HG03064 (cell line): Measurements from ENCODE around the gene TIAM1.

Experiments used
- ATAC-seq: cut with Tn5 transposase; IDR thresholded peaks from one replicate; pipeline ENCODE4 v1.9.1; 2021; ENCODE audit warnings: low read depth; ENCODE audit not compliant: unreplicated experiment

The TIAM1 gene

GRCh38 chr21:31145274-31145673, 198.8 kb downstream of the TIAM1 start:
- no peak for ATAC-seq

DNA sequence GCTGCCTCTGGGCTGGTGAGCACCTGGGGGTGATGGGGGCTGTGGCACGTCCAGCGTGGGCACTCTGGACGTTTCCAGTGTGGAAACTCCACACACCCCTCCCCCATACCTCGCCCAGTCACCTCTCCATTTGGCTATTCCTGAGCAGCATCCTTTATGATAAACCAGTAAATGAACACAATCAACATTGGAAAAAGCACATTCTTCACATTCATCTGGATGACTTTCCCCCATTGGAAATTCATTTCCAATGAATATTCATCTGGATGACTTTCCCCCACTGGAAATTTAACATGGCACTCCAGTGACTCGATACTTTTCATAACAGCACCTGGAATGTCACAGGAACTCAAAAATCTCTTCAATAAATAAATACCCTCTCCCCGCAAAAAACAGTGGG, 201.0 kb downstream of the TIAM1 start:
- no peak for ATAC-seq

- no peak for ATAC-seq
Observed at GRCh38 chr21:31142600-31142999, 201.5 kb downstream of the TIAM1 start.

DNA sequence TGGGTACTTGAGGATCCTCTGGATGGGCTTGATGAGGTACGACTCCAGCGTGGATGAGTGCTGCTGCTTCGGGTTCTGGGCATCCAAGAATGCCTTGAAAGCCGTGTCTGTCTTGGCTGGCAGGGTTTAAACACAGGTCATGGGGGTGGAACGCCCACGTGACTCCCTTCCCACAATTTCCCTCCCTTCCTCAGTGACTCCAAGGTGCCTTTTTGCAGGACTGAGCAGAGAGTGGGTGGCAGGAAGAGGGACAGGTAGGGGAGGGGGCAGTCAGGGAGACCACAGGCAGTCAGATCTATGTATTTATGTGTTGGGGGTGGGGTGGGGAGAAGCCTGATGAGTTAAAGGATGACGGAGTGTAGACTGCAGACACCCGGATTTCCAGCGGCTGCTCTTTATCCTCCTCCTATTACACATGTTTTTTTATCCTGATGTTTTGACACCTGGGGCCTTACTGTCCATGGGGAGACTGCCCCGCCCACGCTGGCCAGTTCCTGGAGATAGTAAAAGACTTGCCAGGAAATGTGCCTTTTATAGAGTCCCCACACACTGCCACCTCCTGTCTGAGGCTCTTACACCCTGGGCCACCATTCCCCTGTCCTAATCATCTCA, 202.6 kb downstream of the TIAM1 start:
- ATAC-seq = no peak

- no peak for ATAC-seq
Observed at GRCh38 chr21:31140676-31141075, 203.4 kb downstream of the TIAM1 start.

GRCh38 chr21:31140025-31140424, 204.0 kb downstream of the TIAM1 start:
- ATAC-seq = no peak

DNA sequence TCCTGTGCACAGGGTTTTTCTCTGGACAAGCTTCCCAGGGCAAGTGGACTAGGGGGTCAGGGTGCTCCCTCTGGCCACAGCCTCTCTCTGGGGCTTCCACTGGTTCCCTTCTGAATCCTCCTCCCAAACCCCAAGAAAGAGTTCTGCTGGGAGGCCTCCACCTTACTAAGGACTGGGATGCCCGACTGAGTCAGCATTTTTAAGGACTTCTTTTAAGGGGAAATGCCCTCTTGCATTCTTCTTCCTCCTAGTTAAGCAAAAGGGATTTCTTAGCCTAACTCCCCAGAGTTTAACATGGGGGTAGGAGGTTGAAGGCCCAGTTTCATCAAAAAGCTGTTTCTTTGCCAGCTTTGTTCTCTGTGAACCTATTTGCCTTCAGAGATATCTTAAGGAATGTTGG, 206.1 kb downstream of the TIAM1 start:
- no peak for ATAC-seq

DNA sequence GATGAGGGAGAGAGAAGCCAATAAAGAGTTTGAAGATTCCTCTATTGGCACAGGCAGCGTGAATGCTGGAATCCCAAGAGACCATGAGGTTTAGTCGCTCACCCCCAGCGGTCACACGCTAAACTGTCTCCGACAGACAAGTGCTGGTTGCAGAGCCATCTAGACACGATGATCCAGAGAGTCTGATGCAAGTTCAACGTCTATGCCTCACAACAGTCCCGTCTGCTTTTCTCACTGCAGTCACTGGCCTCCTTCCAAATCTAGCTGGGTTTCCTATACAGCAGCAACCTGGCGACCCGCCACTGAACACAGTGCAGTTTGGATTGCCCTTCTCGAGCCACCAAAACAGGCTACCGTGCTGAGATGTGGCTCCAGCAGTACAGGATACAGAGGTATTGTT, 207.2 kb downstream of the TIAM1 start:
- no peak for ATAC-seq

DNA sequence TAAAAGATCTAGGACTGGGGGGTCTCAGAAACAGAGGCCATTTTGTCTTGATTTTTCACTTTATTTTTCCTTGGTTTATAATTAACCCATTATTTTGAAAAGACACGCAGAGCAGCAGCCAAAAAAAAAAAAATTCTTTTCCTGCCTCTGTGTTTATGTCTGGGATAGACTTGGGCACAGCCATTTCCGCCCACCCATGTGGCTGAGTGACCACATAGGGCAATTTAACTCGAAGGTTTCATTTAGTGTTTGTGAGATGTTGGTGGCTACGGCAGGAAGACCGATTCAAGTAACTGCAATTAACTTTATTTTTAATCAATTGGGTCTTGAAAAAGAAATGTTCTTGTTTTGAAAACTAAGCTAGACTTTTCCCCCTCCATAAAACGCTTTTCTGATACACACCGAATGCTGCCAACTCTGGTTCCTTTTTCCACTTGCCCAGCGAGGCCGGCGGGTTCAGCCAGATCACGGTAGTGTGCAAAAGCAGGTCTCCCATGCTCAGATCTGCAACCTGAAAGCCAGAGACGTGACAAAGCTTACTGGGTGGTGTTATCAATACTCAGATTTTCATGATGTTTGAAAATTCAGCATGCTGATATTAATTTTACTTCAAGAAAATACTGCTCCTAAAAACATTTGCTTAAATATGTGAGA, 208.4 kb downstream of the TIAM1 start:
- ATAC-seq = no peak

DNA sequence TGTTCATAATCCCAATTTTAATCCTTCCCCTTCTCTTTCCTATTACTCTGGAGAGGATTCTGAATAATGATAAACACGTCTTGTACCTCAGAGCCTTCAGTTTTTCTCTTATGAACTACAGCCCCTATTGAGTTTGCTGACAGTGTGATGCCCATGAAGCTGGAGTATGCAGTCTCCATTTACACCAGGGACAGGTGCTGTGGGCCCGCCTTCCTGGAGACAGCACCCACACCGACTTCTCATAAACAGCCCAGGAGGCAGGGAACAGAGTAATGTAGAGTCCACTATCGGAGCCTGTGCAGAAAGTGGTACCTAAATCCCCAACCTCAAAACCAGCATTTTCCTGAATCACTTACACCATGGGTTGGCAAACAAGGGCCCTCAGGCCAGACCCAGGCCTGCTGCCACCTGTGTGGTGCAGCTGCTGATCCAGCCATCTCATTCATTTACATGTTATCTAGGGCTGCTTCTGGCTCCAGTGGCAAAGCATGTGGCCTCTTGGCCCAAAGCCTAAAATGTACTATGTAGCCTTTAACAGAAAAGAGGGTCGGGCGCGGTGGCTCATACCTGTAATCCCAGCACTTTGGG, 210.7 kb downstream of the TIAM1 start:
- peak; percentile 10 for ATAC-seq

GRCh38 chr21:31132574-31133242, 211.4 kb downstream of the TIAM1 start:
- peak; percentile 85 for ATAC-seq

GRCh38 chr21:31130821-31131220, 213.2 kb downstream of the TIAM1 start:
- ATAC-seq = no peak

- ATAC-seq = no peak
Observed at GRCh38 chr21:31128234-31128633, 215.8 kb downstream of the TIAM1 start.

DNA sequence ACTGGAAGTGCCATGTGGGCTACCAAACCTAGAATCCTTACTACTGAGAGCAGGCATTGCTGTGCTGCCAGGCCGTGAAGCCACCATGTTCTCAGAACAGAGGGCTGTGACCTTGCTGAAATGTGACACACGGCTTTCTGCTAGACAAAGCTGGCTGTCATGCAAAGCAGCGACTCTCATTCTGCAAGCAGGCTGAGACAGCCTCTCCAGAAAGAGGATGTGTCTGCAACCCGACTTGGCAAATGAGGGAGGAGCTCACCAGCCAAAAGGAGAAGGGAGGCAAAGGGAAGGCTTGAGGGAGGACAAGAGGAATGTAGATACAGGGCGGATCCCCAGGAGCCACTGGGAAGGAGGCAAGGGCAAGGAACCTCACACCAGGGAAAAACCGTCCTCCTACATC, 220.1 kb downstream of the TIAM1 start:
- no peak for ATAC-seq

GRCh38 chr21:31119199-31119598, 224.9 kb downstream of the TIAM1 start:
- no peak for ATAC-seq

- ATAC-seq = no peak
Observed at GRCh38 chr21:31117128-31117916, 226.7 kb downstream of the TIAM1 start.

DNA sequence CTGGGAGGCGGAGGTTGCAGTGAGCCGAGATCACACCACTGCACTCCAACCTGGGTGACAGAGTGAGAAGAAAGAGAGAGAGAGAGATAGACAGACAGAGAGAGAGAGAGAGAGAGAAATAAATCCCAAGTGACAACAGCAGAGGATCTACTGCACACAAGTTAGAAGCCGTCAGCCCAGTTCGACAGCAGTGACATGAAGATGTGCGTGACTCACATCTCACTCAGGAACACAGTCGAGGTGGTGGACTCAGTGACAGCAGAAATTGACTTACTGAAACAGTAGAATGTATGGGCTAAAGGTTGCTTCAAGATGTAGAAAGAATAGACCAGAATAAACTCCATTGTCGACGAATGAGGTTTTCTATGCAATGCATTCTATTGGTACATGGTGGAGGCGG, 228.8 kb downstream of the TIAM1 start:
- ATAC-seq = no peak

DNA sequence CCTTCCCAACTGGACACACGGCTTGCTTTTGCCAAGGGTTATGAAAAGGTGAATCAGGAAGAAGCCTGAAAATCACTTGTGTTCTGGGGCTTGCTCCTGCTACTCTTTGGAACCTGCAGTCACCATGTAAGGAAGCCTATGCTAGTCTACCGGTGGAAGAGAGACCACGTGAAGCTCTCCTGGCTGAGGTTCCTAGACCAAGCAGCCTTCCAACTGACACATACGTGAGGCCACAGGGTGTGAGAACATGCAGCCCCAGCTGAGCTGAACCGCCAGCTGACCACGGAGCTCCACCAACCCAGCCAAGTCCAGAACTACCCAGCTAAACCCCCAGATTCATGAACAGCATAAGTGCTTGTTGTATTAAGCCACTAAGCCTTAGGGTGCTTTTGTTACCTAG, 233.0 kb downstream of the TIAM1 start:
- no peak for ATAC-seq

- no peak for ATAC-seq
Observed at GRCh38 chr21:31110430-31110829, 233.6 kb downstream of the TIAM1 start.

DNA sequence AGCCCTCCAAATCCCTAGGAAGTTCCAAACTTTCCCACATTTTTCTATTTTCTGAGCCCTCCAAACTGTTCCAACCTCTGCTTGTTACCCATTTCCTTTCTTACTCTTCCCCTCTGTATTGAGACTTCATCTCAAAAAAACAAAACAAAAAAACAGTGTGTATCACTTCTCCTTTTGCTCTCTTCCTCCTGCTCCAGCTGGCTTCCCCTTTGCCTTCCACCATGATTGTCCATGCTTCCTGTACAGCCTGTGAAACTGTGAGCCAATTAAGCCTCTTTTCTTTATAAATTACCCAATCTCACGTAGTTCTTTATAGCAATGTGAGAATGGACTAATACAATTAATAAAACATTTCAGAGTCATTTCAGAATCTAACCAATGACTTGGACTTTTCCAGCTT, 236.2 kb downstream of the TIAM1 start:
- ATAC-seq = no peak
